Measurements from ENCODE around the gene BPIFB2.

DNA sequence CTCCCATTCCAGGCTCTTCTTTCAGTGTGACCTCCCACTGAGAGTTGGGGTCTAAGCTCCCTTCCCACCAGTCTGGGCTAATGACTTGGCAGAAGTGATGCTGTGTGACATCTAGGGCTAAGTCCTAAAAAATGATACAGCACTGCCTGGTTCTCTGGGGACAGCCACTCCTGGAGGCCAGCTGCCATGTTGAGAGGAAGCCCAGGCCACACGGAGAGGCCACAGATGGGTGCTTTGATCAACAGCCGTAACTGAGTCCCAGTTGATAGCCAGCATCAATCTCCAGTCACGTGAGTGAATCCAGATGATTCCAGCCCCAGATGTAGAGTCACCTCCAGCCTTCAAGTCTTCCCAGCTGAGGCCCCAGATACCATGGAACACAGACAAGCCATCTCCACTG, 17.1 kb upstream of the BPIFB2 start:
- TF ChIP-seq POLR2AphosphoS5 (IDR thresholded peaks at IDR 0.05; ENCODE audit: insufficient read depth in 1 of 2, low read depth in 1 of 2) (no peak), POLR2A (IDR thresholded peaks at IDR 0.05) (no peak)
- TF ChIP-seq, protein P1, sequence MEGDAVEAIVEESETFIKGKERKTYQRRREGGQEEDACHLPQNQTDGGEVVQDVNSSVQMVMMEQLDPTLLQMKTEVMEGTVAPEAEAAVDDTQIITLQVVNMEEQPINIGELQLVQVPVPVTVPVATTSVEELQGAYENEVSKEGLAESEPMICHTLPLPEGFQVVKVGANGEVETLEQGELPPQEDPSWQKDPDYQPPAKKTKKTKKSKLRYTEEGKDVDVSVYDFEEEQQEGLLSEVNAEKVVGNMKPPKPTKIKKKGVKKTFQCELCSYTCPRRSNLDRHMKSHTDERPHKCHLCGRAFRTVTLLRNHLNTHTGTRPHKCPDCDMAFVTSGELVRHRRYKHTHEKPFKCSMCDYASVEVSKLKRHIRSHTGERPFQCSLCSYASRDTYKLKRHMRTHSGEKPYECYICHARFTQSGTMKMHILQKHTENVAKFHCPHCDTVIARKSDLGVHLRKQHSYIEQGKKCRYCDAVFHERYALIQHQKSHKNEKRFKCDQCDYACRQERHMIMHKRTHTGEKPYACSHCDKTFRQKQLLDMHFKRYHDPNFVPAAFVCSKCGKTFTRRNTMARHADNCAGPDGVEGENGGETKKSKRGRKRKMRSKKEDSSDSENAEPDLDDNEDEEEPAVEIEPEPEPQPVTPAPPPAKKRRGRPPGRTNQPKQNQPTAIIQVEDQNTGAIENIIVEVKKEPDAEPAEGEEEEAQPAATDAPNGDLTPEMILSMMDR (IDR thresholded peaks at IDR 0.05): no peak
